22Rv1 (cell line): ENCODE results near the gene GARNL3.

Source experiments
- H3K27ac ChIP-seq: fragments of 450-650 bp; 2 replicates; pipeline ENCODE4 v1.5.1; 2017
- CTCF ChIP-seq: fragments of 450-650 bp; IDR thresholded peaks from 2 replicates; pipeline ENCODE4 v1.5.1; 2017; ENCODE audit warnings: mild to moderate bottlenecking
- ZFX ChIP-seq: fragments of 450-650 bp; IDR thresholded peaks from 2 replicates; pipeline ENCODE4 v1.6.1; 2017; ENCODE audit warnings: antibody characterized with exemption, borderline replicate concordance

The GARNL3 gene

GRCh38 chr9:127221695-127222094 lies 42.9 kb upstream of the GARNL3 start:
- no peak for TF ChIP-seq ZFX
- no peak for TF ChIP-seq CTCF
- H3K27ac ChIP-seq: no peak overlapping the region

GRCh38 chr9:127222388-127223095 lies 42.0 kb upstream of the GARNL3 start:
- TF ChIP-seq CTCF (no peak), ZFX (no peak)
- H3K27ac ChIP-seq: no peak overlapping the region

- TF ChIP-seq ZFX: no peak
- TF ChIP-seq CTCF: no peak
- H3K27ac ChIP-seq: no peak overlapping the region
Observed at GRCh38 chr9:127223266-127223665, 41.3 kb upstream of the GARNL3 start.

- H3K27ac ChIP-seq: no peak overlapping the region
- TF ChIP-seq ZFX: no peak
- no peak for TF ChIP-seq CTCF
Observed at GRCh38 chr9:127223810-127224177, 40.8 kb upstream of the GARNL3 start.

- TF ChIP-seq ZFX: no peak
- TF ChIP-seq CTCF: 0 out of 2 replicates have a peak, but pooled peaks have one; percentile 7
- H3K27ac ChIP-seq: peak overlapping the region; percentile 70
Observed at GRCh38 chr9:127224178-127224882, 40.2 kb upstream of the GARNL3 start.

GRCh38 chr9:127224883-127225739 lies 39.5 kb upstream of the GARNL3 start:
- H3K27ac ChIP-seq: peak overlapping the region; percentile 70
- no peak for TF ChIP-seq ZFX
- no peak for TF ChIP-seq CTCF
